HL-60 (cell line): ENCODE measurements around the gene SHISAL2B.

ENCODE experiments used
- DNase-seq, 2 experiments: peaks; one replicate each; pipeline ENCODE4 v3.0.0-alpha.2; 2010 to 2020; ENCODE audit warnings: low read depth in 1 of 2, low spot score in 1 of 2
- H3K27ac ChIP-seq: fragments of 250-450 bp; sonication (Bioruptor Pico); replicated peaks from 2 replicates; pipeline ENCODE4 v1.5.1; 2020; ENCODE audit warnings: mild to moderate bottlenecking, moderate library complexity
- H3K27me3 ChIP-seq: fragments of 250-450 bp; sonication (Bioruptor Pico); 2 replicates; pipeline ENCODE4 v1.5.1; 2021; ENCODE audit warnings: mild to moderate bottlenecking, moderate library complexity; ENCODE audit not compliant: insufficient read depth, poor library complexity, severe bottlenecking
- H3K4me3 ChIP-seq: replicated peaks from 2 replicates; pipeline ENCODE4 v1.5.1; 2011; ENCODE audit warnings: mild to moderate bottlenecking, control low read depth, low read length; ENCODE audit not compliant: insufficient read depth
- CTCF ChIP-seq: IDR thresholded peaks from one replicate; pipeline ENCODE4 v1.5.1; 2011; ENCODE audit warnings: low read length, control low read depth, inconsistent platforms; ENCODE audit not compliant: insufficient read depth
- GABPA ChIP-seq: IDR thresholded peaks from 2 replicates; pipeline ENCODE4 v1.6.1; 2012; ENCODE audit warnings: low read depth
- POLR2AphosphoS5 ChIP-seq: IDR thresholded peaks from 2 replicates; pipeline ENCODE4 v1.6.1; 2012; ENCODE audit warnings: low read depth
- SPI1 ChIP-seq: IDR thresholded peaks from 2 replicates; pipeline ENCODE4 v1.6.1; 2012; ENCODE audit warnings: low read depth, mild to moderate bottlenecking, borderline replicate concordance
- TF ChIP-seq, protein P1 (sequence below): IDR thresholded peaks from 2 replicates; pipeline ENCODE4 v1.6.1; 2012; ENCODE audit warnings: low read depth; ENCODE audit not compliant: insufficient replicate concordance

The SHISAL2B gene

GRCh38 chr5:64685866-64686265, 4.4 kb upstream of the SHISAL2B start:
- Histone ChIP-seq H3K4me3 (no peak overlapping the region), H3K27me3 (peaks cover 2% of the 10 kb centered on the region), H3K27ac (no peak overlapping the region)
- DNase-seq = no peak
- TF ChIP-seq, protein P1, sequence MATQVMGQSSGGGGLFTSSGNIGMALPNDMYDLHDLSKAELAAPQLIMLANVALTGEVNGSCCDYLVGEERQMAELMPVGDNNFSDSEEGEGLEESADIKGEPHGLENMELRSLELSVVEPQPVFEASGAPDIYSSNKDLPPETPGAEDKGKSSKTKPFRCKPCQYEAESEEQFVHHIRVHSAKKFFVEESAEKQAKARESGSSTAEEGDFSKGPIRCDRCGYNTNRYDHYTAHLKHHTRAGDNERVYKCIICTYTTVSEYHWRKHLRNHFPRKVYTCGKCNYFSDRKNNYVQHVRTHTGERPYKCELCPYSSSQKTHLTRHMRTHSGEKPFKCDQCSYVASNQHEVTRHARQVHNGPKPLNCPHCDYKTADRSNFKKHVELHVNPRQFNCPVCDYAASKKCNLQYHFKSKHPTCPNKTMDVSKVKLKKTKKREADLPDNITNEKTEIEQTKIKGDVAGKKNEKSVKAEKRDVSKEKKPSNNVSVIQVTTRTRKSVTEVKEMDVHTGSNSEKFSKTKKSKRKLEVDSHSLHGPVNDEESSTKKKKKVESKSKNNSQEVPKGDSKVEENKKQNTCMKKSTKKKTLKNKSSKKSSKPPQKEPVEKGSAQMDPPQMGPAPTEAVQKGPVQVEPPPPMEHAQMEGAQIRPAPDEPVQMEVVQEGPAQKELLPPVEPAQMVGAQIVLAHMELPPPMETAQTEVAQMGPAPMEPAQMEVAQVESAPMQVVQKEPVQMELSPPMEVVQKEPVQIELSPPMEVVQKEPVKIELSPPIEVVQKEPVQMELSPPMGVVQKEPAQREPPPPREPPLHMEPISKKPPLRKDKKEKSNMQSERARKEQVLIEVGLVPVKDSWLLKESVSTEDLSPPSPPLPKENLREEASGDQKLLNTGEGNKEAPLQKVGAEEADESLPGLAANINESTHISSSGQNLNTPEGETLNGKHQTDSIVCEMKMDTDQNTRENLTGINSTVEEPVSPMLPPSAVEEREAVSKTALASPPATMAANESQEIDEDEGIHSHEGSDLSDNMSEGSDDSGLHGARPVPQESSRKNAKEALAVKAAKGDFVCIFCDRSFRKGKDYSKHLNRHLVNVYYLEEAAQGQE = no peak
- TF ChIP-seq POLR2AphosphoS5 (no peak), SPI1 (no peak), GABPA (no peak), CTCF (no peak)

DNA sequence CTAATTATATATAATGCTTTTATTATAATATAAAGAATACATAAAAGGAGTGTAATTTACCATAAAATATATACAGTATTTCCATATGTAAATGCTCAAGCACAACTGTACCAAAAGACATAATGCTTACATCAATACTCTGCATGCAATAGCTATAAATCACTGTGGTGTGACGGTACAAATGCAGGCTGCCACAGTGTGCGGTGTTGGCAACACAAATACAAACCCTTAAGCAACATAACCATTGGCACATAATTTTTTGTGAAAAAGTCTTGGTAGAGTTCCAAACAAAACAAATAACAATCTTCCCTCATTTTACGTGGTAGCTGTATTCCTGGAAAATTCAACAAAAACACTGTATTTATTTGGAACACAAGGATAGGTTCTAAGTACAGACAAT, 1.9 kb upstream of the SHISAL2B start:
- Histone ChIP-seq H3K27me3 (peaks cover 2% of the 10 kb centered on the region), H3K27ac (no peak overlapping the region), H3K4me3 (no peak overlapping the region)
- TF ChIP-seq, protein P1 = no peak
- TF ChIP-seq GABPA (no peak), POLR2AphosphoS5 (no peak), SPI1 (no peak), CTCF (no peak)
- DNase-seq = no peak

DNA sequence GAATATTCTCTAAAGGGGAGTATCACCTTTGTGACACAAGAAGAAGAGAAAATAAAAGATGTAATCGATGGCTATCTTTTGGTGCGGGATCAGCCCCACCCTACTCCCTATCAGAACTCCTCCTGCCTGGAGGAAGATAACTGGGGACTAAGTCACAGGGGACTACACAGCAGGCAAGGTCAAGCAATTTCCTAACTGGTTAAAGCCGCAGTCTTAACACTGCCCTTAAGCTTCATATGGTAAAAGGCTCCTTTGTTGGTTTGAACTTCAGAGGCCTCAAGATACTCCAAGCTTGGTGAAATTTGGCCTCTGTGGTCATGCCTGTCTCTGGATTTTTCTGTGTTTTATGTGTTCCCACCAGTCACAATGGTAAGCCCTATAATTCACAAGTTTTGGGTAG, 1.3 kb upstream of the SHISAL2B start:
- peaks cover 2% of the 10 kb centered on the region for H3K27me3 ChIP-seq

More for the DNA sequence above, 1.3 kb upstream of the SHISAL2B start:
- no peak for TF ChIP-seq CTCF
- TF ChIP-seq, protein P1 = no peak
- TF ChIP-seq SPI1 = no peak
- no peak for TF ChIP-seq GABPA
- TF ChIP-seq POLR2AphosphoS5 = no peak
- DNase-seq = no peak
- Histone ChIP-seq H3K4me3 (no peak overlapping the region), H3K27ac (no peak overlapping the region)
